NCI-H1694 treated with DMSO at 0.1 percent for 48 hours (cell line): ENCODE data around the gene TMEM167A.
"Not testable (repeated sequence)": the region's sequence is repeated elsewhere in the genome, so short reads cannot be mapped to it uniquely, and the experiment has no call there.

Experiments
- DNase-seq: peaks from one replicate; lab custom pipeline; 2025; lab: John Stamatoyannopoulos, UW

The TMEM167A gene

DNA sequence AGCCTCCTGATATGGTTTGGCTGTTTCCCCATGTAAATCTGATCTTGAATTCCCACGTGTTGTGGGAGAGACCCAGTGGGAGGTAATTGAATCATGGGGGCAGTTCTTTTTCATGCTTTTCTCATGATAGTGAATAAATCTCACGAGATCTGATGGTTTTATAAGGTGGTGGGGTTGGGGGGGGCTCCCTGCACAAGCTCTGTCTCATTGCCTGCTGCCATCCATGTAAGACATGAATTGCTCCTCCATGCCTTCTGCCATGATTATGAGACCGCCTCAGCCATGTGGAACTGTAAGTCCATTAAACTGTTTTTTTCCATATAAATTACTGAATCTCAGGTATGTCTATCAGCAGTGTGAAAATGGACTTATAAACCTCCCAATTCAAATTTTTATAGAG lies 13.0 kb upstream of the TMEM167A start:
- DNase-seq = no peak

DNA sequence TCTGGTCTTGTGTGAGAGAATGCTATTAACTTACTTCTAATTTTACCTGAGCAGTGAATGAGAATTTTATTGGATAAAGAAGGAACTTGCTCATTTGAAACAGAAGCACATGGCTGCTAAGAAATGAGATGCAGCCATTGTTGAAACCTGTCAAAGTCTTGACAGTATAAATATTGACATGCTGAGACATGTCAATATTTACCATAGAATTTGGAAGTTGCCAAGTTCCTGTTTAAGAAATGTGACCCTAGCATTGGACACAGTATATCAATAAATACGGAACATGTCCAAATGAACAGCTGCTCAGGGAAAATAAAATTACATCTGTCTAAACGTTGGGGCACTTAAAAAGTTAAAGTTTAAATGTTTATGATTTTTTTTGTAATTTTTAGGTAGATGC lies 7.9 kb upstream of the TMEM167A start:
- DNase-seq = no peak

DNA sequence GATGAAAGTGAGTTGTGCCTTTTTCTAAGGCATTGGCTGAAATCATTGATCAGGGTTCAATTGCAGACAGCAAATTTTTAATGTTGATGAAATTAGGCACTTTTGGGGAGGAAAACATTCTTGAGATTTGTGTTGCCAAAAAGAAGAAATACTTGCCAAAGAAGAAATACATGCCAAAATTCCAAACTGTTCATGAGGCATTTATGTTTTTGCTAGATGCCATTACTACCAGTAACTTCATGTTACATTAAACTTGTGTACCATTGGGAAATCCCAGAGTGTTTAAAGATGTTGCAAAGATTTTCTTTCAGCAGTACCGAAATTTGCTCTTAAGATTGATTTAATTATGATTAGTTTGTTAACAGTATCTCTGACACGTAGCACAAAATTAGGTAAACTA lies 7.1 kb upstream of the TMEM167A start:
- DNase-seq = no peak

DNA sequence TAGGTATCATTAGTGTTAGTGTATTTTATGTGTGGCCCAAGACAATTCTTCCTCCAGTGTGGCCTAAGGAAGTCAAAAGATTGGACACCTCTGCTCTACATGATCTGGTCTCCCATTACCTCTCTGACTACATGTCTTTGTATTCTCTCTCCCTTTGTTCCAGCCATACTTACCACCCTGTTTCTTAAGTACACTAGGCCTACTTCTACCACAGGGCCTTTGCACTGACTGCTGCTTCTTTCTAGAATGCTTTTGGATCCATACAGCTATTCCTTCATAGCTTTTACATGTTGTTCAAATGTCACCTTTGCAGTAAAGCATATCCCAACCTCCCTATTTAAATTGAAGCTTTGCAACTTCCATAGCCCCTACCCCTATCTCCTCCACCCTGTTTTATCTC lies 5.6 kb upstream of the TMEM167A start:
- no peak for DNase-seq

DNA sequence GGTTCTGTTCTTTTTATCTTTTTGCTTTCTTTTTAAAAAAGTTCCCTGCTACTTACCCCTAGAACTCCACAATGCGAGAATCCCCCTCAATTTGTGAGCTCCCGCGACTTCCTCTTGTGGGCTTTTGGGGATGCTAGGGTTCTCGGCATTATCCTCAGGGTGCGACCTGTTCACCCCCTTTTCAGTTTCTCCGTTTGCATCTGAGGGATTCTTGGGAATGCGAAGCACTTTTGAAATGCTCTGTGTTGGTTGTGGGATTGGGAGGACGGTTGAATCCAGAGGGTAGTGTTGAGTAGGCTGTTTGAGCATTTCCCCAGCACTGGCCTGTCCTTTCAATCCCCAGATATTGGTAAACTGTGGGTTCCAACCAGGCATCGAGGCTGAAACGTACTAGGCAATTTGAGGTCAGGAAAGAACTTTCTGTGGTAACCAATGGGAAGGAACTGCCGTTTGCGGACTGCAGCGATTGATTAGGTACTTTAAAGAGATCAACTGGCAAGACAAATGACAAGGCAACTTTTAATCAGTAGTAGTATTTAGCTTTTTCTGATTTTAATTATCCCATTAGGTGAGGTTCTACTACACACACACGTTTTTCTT lies 568 bp upstream of the TMEM167A start:
- no peak for DNase-seq

DNA sequence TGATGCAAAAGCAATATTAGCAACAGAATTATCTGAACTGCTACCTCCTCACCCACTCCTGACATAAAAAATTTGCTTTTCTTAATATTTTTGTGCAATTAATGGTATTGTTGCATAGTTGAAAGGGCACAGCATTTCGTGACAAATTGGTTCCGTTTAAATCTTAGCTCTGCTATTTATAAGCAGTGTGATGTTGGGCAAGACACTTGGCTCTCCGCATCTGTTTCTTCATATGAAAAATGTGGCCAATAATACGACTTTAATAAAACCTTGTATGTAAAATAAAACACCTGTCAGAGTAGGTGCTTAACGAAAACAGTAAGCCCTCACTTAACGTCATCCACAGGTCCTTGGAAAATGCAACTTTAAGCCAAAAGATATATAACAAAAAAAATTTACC lies 4.2 kb downstream of the TMEM167A start:
- no peak for DNase-seq

DNA sequence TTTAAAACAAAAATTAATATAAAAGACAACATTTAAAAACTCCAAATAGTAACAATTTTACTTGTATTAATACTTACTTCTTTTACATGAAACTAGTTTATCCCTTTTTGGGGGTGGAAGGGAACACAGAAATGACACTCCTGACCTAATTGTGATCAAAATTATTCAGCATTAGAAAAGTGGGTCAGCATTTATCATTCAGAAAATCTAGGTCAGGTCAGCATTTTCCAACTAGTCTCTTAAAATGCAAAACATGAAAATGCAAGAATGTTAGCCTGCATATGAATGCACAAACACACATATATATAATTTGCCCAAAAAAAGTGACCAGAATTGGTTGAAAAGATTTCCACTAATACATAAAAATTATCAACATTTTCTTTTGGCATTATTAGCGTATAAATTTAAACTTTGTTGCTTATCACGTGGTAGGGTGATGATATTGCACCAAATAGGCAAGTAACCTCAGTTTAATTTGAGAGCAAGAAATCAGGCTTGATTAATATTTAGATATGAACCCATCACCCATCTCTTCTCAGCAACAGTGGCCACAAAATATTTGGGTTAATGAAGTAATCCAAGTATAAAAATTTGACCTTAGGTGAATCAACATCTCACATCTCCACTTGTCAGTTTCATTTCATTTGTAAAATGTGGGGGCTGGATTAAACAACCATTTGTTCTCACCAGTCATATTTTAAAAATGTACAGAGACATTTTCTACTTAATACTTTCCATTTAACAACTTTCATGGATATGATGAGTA lies 5.7 kb downstream of the TMEM167A start:
- DNase-seq = no peak

DNA sequence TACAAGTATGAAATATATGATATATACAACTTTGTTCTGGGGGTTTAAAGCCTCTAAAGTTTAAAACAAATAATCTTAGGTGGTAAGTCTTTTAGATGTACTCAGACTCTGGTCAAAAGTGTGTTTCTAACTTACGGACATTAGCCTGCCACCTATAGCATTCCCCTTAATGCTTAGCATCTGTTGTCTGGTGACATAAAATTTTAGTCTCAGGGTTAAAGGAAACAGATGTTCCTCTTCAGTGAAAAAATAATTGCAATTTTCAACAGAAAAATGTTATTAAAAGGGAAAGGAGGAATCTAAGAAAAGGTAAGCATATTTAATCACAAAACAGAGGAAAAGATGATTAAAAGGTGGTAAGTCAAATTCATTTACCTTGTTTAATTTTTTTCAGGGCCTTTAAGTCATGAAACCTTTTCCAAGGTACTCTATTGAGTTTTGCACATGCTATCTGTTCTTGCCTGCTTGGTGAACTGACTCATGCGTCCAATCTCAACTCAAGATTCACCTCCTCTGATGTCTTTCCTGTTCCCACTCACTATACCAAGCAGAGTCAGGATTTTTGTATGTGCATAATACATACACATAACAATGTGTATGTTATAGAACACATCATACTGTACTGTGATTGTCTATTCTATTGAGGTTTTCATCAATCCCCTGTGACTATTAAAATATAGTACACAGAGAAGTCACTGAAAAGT lies 7.9 kb downstream of the TMEM167A start:
- no peak for DNase-seq

DNA sequence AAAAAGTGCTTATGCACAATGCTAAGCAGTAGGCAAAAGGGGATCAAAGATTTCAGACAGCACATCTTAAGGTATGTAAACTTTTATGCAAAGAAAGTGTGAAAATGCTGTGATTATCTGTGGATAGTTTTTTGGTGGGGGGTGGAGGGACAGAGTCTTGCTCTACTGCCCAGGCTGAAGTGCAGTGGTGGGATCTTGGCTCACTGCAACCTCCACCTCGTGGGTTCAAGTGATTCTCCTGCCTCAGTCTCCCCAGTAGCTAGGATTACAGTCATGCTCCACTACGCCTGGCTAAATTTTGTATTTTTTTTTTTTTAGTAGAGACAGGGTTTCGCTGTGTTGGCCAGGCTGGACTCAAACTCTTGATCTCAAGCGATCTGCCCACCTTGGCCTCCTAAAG lies 9.8 kb downstream of the TMEM167A start:
- not testable (repeated sequence) for DNase-seq

DNA sequence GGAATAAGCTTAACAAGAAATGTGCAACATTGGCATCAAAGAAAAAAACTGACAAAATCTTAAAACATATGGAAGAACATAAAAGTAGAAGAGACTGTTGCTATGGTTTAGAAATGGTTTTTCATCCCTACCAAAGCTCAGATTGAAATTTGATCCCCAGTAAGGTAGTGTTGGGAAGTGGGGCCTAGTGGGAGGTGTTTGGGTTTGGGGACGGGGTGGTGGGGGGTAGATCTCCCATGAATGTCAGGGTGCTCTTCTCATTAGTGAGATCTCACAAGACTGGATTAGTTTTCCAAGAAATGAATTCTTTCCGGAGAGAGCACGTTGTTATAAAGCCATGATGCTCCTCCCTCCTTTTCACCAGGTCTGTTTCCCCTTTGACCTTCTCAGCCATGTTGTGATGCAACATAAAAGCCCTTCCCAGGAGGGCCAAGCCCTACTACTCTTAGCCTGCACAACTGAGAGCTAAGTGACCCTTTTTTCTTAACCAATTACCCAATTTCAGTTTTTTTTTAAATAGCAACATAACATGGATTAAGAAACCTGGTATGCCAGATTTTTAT lies 10.6 kb downstream of the TMEM167A start:
- no peak for DNase-seq

DNA sequence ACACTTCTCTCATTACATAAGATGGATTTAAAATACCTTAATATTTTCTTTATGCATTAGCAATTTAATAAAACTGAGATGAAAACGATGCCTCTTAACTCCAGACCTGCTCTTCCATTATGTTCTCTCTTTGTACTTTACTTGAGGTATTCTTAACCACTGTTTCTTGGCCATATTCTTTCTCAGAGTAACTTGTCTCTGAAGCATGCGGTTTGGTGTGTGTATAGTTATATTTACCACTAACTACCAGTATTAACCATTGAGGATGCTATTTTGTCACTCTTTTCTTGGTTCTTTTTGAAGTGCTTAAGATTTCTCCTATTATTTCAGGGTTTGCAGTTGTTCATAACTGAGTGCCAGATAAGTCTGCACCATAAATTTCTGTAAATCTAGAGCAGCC lies 17.9 kb downstream of the TMEM167A start:
- DNase-seq = no peak

DNA sequence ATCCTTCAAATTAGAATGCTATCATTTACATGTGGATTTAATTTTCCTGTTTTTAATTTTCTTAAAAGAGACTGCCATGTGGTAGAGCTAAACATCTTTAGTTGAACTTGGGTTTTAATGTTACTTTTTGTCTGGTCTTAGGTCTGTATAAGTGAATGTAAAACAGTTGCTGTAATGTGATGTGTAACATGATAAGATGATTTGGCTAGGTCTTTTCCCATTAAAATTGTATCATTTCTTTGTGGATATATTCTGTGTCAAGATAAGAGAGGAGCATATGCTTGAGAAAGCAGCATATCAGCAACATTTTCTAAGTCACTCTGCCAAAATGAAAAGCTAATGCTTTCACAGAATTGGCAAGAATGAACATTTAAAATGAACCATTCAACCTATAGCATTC lies 18.5 kb downstream of the TMEM167A start:
- no peak for DNase-seq

DNA sequence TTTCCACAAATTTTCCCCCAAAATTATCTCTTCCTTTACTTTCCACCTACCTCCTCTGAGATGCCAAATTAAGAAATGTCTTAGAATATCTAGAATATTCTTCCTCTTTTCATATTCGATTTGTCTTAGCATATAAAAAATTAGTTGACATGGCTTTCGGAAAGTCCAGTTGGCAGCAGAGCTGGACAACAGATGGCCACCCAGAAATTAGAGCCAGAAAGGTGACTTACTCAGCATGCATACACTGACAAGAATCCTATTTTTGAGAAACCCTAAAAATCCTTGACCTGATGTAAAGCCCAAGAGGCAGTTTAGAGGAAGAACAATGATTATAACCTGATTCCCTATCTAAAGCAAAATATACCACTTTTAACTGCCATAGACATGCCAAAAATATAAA lies 22.0 kb downstream of the TMEM167A start:
- no peak for DNase-seq

DNA sequence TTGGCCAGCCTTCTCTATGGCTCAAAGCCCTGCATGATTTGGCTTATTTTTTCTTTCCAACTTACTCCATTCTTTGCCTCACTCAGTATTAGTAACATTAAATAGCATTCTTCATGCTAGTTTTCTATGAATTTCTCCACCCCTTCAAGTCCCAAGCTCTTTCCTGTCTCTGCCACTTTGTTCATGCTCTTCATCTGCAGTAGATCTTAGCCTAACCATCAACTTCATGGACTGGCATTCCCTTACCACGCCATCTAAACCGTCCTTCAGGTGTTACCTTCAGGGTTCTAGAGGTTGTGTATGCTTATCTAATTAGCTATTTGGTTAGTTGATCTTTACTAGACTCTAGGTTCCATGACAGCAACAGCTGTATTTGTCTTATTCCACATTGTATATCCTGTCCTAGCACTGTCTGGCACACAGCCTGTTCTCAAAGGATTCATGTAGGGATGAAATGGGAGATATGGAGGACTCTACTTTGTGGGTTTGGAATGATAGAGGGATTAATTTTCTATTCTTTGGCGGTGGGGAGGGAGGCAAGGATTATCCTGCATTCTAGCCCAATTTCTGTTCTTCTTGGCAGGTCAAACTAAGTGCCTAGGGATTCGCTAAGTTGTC lies 26.4 kb downstream of the TMEM167A start:
- DNase-seq = no peak

DNA sequence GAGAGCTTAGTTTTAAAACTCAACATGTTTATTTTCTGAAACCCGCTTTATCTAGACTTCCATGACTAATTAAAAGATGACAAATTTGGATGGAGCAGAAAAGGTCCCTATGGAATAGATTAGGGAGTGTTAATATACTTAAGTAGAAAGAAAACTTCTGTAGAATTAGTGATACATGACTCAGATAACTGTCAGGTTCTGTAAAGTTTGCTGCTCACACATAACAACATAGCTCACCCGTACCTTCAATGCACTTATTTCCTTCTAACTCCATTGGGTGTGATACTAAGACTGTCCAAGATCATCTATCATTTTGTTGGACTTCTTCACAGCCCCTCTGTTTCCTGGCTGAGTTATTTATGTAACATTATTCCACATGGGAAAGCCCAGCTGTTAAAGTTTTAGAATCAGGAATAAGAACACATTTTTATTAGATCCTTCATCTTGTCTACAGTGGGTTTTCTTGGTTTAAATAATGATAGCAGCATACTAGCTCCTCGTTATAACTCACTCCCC lies 27.8 kb downstream of the TMEM167A start:
- no peak for DNase-seq

DNA sequence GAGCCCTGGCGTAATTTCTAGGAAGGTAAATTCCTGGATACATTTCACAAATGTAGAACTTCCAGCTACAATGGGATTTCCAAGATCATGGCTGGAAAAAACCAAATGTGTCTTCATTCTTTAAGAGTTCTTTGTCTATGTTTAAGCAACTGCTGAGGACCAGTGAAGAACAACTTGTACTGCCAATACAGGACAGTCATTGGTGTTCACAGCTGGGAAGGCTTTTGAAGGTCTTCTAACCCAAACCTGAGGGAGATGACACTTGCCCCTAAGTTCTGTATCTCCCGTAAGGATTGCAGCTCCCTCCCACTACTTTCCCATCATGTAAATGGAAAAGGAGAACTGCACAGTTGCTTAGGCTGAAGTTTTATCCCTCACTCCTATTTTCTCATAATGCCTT lies 28.4 kb downstream of the TMEM167A start:
- DNase-seq = no peak

DNA sequence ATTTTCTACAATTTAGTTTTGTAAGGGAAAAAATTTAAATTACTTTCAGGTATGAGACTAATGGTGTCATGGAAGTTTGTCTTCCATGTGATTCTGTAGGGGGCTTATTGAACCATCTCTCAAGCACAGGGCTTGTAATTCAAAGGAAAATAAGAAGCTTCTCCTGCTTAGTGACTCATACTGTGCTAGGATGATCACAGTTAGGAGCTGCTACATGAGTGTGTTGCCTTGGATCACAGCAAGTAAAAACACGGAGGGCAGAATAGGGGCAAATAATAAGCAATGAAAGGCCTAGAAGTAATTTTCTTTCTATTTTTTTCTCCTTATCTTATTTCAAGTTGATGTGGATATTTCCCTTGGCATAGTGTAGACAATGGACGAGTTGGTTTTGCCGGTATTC lies 28.9 kb downstream of the TMEM167A start:
- no peak for DNase-seq

DNA sequence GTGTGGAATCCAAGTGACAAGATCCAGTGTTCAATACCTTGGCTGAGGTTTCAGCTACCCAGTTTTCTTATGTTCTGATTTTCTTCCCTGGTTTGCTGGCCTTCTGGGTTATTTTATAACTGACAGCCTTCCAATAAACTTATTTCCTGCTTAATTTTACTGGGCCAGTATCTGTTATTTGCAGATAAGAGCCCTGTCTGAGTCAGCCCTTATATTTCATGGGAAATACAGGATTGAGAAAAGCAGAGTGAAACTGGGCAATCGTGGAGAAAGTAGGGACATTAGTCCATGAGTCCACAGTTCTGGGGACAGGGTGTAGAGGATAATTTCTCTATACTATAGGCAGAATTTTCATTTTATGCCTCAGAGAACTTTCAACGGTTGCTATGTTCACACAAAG lies 32.3 kb downstream of the TMEM167A start:
- no peak for DNase-seq

DNA sequence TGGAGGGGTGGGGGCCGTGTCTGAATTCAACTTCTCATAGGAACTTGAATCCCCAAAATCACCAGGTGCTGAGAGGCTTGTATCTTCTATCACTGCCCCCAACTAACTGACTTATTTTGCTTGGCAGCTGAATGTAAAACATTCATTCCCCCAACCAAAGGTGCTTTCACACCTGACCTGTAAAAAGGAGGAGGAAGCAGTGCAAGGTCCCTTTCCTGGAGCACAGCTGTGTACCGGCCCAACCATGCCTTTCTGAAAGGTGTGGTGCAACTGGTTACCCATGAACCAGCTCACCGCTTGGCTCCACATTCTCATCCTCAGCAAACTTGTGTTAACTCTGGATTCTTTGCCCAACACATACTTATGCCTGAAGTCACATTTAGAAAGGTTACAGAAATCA lies 34.7 kb downstream of the TMEM167A start:
- no peak for DNase-seq

DNA sequence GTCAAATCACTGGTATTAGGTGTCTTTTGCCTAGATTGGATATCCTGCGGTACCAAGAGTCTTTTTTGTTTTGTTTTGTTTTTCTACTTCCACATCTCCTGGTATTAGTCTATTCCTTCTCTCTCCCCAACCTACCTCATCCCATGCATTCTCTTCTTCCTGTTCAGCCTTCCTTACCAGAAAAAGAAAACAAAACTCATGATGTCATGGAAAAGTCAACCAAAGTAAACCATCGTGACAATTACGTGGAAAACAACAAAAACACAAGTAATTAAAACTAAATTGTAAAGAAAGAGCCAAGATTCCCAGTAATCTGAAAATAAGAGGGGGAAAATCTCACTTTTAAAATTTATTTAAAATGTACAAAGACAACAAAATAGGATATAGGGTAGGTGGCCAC lies 38.3 kb downstream of the TMEM167A start:
- DNase-seq = no peak

DNA sequence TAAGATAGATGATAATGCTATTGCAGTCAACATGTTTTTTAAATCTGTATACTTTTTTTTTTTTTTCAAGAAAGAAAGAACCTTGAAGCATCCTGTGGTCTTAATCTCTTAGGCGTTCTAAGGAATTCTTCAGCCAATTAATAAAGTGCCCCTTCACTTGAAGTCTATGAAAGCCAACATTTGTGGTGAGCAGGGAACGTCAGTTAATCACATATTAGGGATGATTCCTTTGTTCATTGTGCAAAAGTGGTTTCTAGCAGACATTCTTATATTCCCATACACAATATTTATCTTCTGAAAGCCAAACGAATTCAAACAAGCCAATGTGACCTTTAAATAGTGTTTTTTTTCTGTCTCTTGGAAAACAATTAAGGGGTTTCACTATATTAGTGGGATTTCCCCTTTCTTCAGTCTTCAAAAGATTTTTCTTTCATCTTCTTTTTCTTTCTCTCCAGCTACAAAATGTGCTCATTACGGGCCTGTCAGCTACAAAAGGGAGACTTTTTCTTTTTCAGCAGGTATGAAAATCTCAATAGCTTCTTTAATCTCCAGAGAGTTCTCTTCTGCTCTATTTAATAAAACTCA lies 40.1 kb downstream of the TMEM167A start:
- DNase-seq = no peak
